GM12878 (cell line): ENCODE measurements around the gene C17orf107. TPM values are rescaled to one million over a fixed set of nuclear protein-coding genes. Genes with fewer than 3 reads are reported as not detected.
A peak's percentile ranks its signal among the peaks of the same experiment; 100 is the strongest.

Source experiments
- ATAC-seq: fragments of 200-7000 bp; cut with Tn5 transposase; 3 replicates; pipeline ENCODE4 v1.9.1; 2020; ENCODE audit warnings: mild to moderate bottlenecking, moderate library complexity
- BruUV-seq: library from RNA; stranded (reverse); fragments of 400-500 nt; replicated peaks from 2 replicates; lab custom pipeline; 2021; lab: Mats Ljungman, UMichigan
- CTCF ChIA-PET: fragments of 300-600 bp; sonication (Branson Sonifier 250); formaldehyde crosslinking; extraction: SDS; loops from one replicate; lab custom pipeline; 2021; ENCODE audit warnings: inconsistent platforms; lab: Yijun Ruan, JAX
- POLR2A ChIA-PET: fragments of 350-600 bp; formaldehyde crosslinking; extraction: SDS; loops from one replicate; lab custom pipeline; 2021; ENCODE audit warnings: inconsistent platforms; lab: Charles Lee
- RAD21 ChIA-PET: fragments of 300-600 bp; sonication (Branson Sonifier 250); formaldehyde crosslinking; loops from one replicate; lab custom pipeline; 2023; ENCODE audit warnings: antibody characterized with exemption; ENCODE audit not compliant: unreplicated experiment; lab: Charles Lee
- SMC1A ChIA-PET: fragments of 300-600 bp; sonication (Branson Sonifier 250); formaldehyde crosslinking; loops from one replicate; lab custom pipeline; 2023; ENCODE audit not compliant: unreplicated experiment, uncharacterized antibody; lab: Charles Lee
- DNase-seq: peaks from one replicate; pipeline ENCODE4 v3.0.0-alpha.2; 2011; ENCODE audit warnings: low read depth, low spot score
- FAIRE-seq: peaks from 3 replicates; lab custom pipeline; 2011; peaks lifted over from hg19 to GRCh38; lab: Jason Lieb, UNC
- H2AFZ ChIP-seq: 2 replicates; pipeline ENCODE4 v1.6.0; 2011; ENCODE audit warnings: low read depth, low read length, control low read depth; ENCODE audit not compliant: control insufficient read depth
- H3K27ac ChIP-seq: 2 replicates; pipeline ENCODE4 v1.5.1; 2011; ENCODE audit warnings: control low read depth; ENCODE audit not compliant: control insufficient read depth, insufficient read depth
- H3K27me3 ChIP-seq, 2 experiments: replicated peaks in 1 of 2; 2 replicates each; pipeline versions ENCODE4 v1.6.0 to v1.6.1; 2011; ENCODE audit warnings: low read length in 1 of 2; ENCODE audit not compliant: control insufficient read depth in 2 of 2, insufficient read depth in 2 of 2
- H3K36me3 ChIP-seq, 2 experiments: 2 replicates each; pipeline ENCODE4 v1.5.1; 2011; ENCODE audit warnings: low read length in 1 of 2; ENCODE audit not compliant: control insufficient read depth in 2 of 2, insufficient read depth in 2 of 2
- H3K4me1 ChIP-seq: 2 replicates; pipeline ENCODE4 v1.6.1; 2011; ENCODE audit warnings: mild to moderate bottlenecking, low read length, moderate library complexity, mixed read lengths; ENCODE audit not compliant: control insufficient read depth, insufficient read depth
- H3K4me2 ChIP-seq: 2 replicates; pipeline ENCODE4 v1.6.0; 2011; ENCODE audit warnings: control low read depth; ENCODE audit not compliant: control insufficient read depth, insufficient read depth
- H3K4me3 ChIP-seq: fragments of 200-600 bp; sonication (generic); 2 replicates; pipeline ENCODE4 v1.5.1; 2016
- H3K79me2 ChIP-seq: 2 replicates; pipeline ENCODE4 v1.6.0; 2011; ENCODE audit warnings: low read length; ENCODE audit not compliant: control insufficient read depth, insufficient read depth
- H3K9ac ChIP-seq: 2 replicates; pipeline ENCODE4 v1.8.0; 2011; ENCODE audit warnings: low read length, control low read depth, mixed read lengths; ENCODE audit not compliant: control insufficient read depth, insufficient read depth
- H3K9me3 ChIP-seq: replicated peaks from 3 replicates; pipeline ENCODE4 v1.5.1; 2011; ENCODE audit warnings: mild to moderate bottlenecking, low read length; ENCODE audit not compliant: control insufficient read depth, insufficient read depth
- H4K20me1 ChIP-seq: 2 replicates; pipeline ENCODE4 v1.6.0; 2011; ENCODE audit not compliant: control insufficient read depth, insufficient read depth
- ATF7 ChIP-seq: fragments of 450-650 bp; IDR thresholded peaks from 2 replicates; pipeline ENCODE4 v1.6.1; 2016; ENCODE audit warnings: low read depth, mild to moderate bottlenecking
- BCL11A ChIP-seq: IDR thresholded peaks from 2 replicates; pipeline ENCODE4 v1.6.1; 2011; ENCODE audit warnings: low read depth, low read length
- CHD4 ChIP-seq: fragments of 200-600 bp; sonication (generic); IDR thresholded peaks from 2 replicates; pipeline ENCODE4 v1.6.1; 2016; ENCODE audit warnings: mild to moderate bottlenecking
- EGR1 ChIP-seq, 2 experiments: IDR thresholded peaks; 1 replicate in 1 of 2; 2 replicates in 1 of 2; pipeline ENCODE4 v1.6.1; 2011 to 2012; ENCODE audit warnings: low read depth in 2 of 2, low read length in 2 of 2, borderline replicate concordance in 1 of 2, mild to moderate bottlenecking in 1 of 2, moderate library complexity in 1 of 2
- FOXK2 ChIP-seq: fragments of 450-650 bp; IDR thresholded peaks from 2 replicates; pipeline ENCODE4 v1.6.1; 2017; ENCODE audit warnings: mild to moderate bottlenecking, moderate library complexity
- FOXM1 ChIP-seq: IDR thresholded peaks from 2 replicates; pipeline ENCODE4 v1.6.1; 2012; ENCODE audit warnings: low read depth, mild to moderate bottlenecking, inconsistent platforms, low read length, moderate library complexity
- HDAC2 ChIP-seq: fragments of 200-600 bp; sonication (generic); IDR thresholded peaks from 2 replicates; pipeline ENCODE4 v1.6.1; 2017
- IKZF1 ChIP-seq: fragments of 450-650 bp; conservative IDR thresholded peaks from 2 replicates; pipeline ENCODE4 v1.6.1; 2017; ENCODE audit warnings: antibody characterized with exemption, mild to moderate bottlenecking
- IKZF2 ChIP-seq, 2 experiments: fragments of 450-650 bp; IDR thresholded peaks; 2 replicates each; pipeline ENCODE4 v1.6.1; 2017; ENCODE audit warnings: mild to moderate bottlenecking in 2 of 2, moderate library complexity in 2 of 2
- KDM1A ChIP-seq: fragments of 200-600 bp; sonication (generic); IDR thresholded peaks from 2 replicates; pipeline ENCODE4 v1.6.1; 2016; ENCODE audit warnings: borderline replicate concordance
- MEF2B ChIP-seq: fragments of 450-650 bp; IDR thresholded peaks from 2 replicates; pipeline ENCODE4 v1.6.1; 2018; ENCODE audit warnings: mild to moderate bottlenecking, moderate library complexity; ENCODE audit not compliant: partially characterized antibody, poor library complexity, severe bottlenecking
- POLR2AphosphoS5 ChIP-seq: IDR thresholded peaks from 2 replicates; pipeline ENCODE4 v1.6.1; 2011; ENCODE audit warnings: mild to moderate bottlenecking, low read length, inconsistent platforms
- RAD21 ChIP-seq: IDR thresholded peaks from 2 replicates; pipeline ENCODE4 v1.6.1; 2011; ENCODE audit warnings: mild to moderate bottlenecking, low read depth, low read length, moderate library complexity; ENCODE audit not compliant: insufficient read depth
- RFX5 ChIP-seq: IDR thresholded peaks from 2 replicates; pipeline ENCODE4 v1.6.1; 2011; ENCODE audit warnings: low read depth, low read length, improper control_type of control experiment
- SIN3A ChIP-seq: IDR thresholded peaks from 2 replicates; pipeline ENCODE4 v1.6.1; 2012; ENCODE audit warnings: low read depth, low read length, improper control_type of control experiment
- STAT3 ChIP-seq: IDR thresholded peaks from 2 replicates; pipeline ENCODE4 v1.6.1; 2011; ENCODE audit warnings: low read depth, low read length, improper control_type of control experiment
- WGBS: methylation state at CpG from one replicate; pipeline ENCODE4 v1.1.6; 2016; ENCODE audit warnings: low lambda C conversion rate; ENCODE audit not compliant: insufficient replicate concordance, insufficient coverage; ENCODE audit errors: missing lambda C conversion rate; 5-methylcytosine and 5-hydroxymethylcytosine counted together
- in situ Hi-C: fragments of 300-500 bp; cut with MboI; formaldehyde crosslinking; loops from 9 replicates; pipeline ENCODE4 v1.14.3; 2018; ENCODE audit warnings: mixed read lengths
- intact Hi-C: fragments of 100-400 bp; cut with micrococcal nuclease; formaldehyde crosslinking; loops from one replicate; pipeline ENCODE4 v1.14.2; 2022; ENCODE audit not compliant: unreplicated experiment
- polyA plus RNA-seq, 11 experiments: library from polyadenylated mRNA; depleted of rRNA in 4 of 11; unstranded in 6 of 11; stranded (reverse) in 5 of 11; fragments of >200 nt; fragmentation: Nextera tagmentation in 4 of 11; fragmentation: Illumina TruSeq in 1 of 11; extraction: Ambion mirVana in 4 of 11; extraction: Trizol in 1 of 11; gene quantifications; 1 replicate in 1 of 11; 2 replicates in 10 of 11; pipeline versions ENCODE4 v1.2.1 to v1.2.3, GENCODE V29; 2011 to 2016; ENCODE audit warnings: inconsistent platforms in 2 of 11, missing spikeins in 2 of 11, low read depth in 1 of 11
- total RNA-seq, 4 experiments: library from RNA; depleted of rRNA in 3 of 4; stranded (reverse); fragments of >200 nt in 3 of 4; fragmentation: Illumina TruSeq in 1 of 4; extraction: Trizol in 1 of 4; gene quantifications; 2 replicates each; pipeline versions ENCODE4 v1.2.1 to v1.2.3, GENCODE V29; 2013 to 2021
- TF ChIP-seq, protein P1 (sequence below): fragments of 450-650 bp; IDR thresholded peaks from 2 replicates; pipeline ENCODE4 v1.6.1; 2014; ENCODE audit warnings: mild to moderate bottlenecking
- TF ChIP-seq, protein P2 (sequence below): fragments of 150-350 bp; IDR thresholded peaks from 2 replicates; pipeline ENCODE4 v1.6.1; 2016; ENCODE audit warnings: low read depth, low read length
- TF ChIP-seq, protein P3 (sequence below): IDR thresholded peaks from 2 replicates; pipeline ENCODE4 v1.6.1; 2011; ENCODE audit warnings: borderline replicate concordance, low read depth, mild to moderate bottlenecking, moderate library complexity, mixed read lengths, low read length; ENCODE audit not compliant: insufficient read depth; ENCODE audit errors: extremely low read length

Gene C17orf107
- total and polyA plus RNA-seq, 10 of the 15 experiments (the other 5 are each of a cell fraction or from before 2014, with no cell fraction given) = 0.05 to 0.46 (median 0.11) TPM; not detected in 3

DNA sequence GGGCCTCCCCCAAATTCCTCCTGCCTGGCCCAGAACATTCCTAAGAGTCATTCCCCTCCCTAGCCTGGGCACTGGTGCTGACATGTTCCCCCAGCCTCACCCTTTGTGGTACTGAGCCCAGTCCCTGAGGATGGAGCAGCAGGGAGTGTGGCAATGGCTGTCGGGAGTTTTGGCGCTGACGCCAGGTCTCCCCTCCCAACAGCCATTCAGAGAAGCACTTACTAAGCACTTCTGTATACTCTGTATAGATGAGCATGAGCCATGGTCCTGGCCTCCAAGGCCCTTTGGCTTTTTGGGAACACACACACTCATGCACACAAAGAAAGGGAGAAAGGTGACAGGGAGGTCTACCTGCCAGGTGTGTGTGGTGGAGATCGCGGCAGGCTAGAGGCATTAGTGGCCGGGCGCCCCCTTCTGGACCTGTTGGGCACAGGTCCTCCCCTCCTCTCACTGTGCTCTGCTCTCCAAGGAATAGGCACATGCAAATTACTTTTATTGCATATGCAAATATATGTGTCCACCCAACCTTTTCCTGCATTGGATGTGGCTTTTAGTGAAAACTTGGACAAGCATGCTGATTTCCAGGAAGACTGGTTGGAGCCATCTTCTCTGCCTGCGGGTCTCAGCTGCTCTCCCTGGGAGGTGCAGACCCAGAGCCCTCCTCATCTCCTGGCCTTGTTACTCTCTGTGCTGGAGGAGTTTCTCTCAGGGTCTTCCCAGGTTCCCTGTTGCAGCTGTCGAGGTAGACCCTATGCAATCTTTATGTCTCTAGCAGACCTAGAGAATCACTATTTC, 17.4 kb upstream of the C17orf107 start:
- H4K20me1 ChIP-seq = no peaks in the 10 kb centered on the region; the same call in 1 of the 2 replicates
- H3K9me3 ChIP-seq = no peaks in the 10 kb centered on the region
- H3K79me2 ChIP-seq = no peaks in the 10 kb centered on the region
- intact Hi-C loops (loop anchor here (1.0 to 10.0 kb wide), 2 partner anchors 151 to 457 kb away; partner anchors contain the start of gene MED11), in situ Hi-C loops (loop anchor here (5.0 kb wide), 1 partner anchor 170 kb away; the partner anchor contains the start of gene ARRB2)
- SMC1A ChIA-PET = interaction anchor here (0.7 to 1.4 kb wide), 4 partner anchors 21 to 149 kb away, joined by 3 to 4 read pairs (median 3); partner anchors contain the start of gene CHRNE
- RAD21 ChIA-PET = interaction anchor here (1.4 to 1.7 kb wide), 2 partner anchors 92 to 172 kb away, joined by 5 to 7 read pairs; partner anchors contain the start of gene ARRB2
- H3K4me2 ChIP-seq = no peak overlapping the region
- DNase-seq (no peak), ATAC-seq (peak; percentile 96), FAIRE-seq (peak; percentile 31)
- 63% methylated on average over 9 of the region's 9 CpGs for WGBS
- CTCF ChIA-PET = interaction anchor here (0.6 to 2.1 kb wide), 10 partner anchors 58 to 315 kb away, joined by 3 to 12 read pairs (median 4); partner anchors contain the start of genes ARRB2, MED11 and PSMB6
- peaks cover 7 to 12% of the 10 kb centered on the region in 2 experiments; a peak in 3 of 4 replicates for H3K36me3 ChIP-seq
- H3K4me1 ChIP-seq = no peaks in the 10 kb centered on the region
- H3K27ac ChIP-seq = no peak overlapping the region
- H3K9ac ChIP-seq = no peak overlapping the region
- H3K27me3 ChIP-seq = no peaks in the 10 kb centered on the region
- no peak overlapping the region for H2AFZ ChIP-seq
- BruUV-seq = no TSS peak
- POLR2A ChIA-PET = interaction anchor here (0.5 kb wide), 1 partner anchor 688 kb away, joined by 5 read pairs; no protein-coding TSS in a partner anchor
- H3K4me3 ChIP-seq = no peak overlapping the region
- TF ChIP-seq STAT3 = no peak
- TF ChIP-seq, protein P1, sequence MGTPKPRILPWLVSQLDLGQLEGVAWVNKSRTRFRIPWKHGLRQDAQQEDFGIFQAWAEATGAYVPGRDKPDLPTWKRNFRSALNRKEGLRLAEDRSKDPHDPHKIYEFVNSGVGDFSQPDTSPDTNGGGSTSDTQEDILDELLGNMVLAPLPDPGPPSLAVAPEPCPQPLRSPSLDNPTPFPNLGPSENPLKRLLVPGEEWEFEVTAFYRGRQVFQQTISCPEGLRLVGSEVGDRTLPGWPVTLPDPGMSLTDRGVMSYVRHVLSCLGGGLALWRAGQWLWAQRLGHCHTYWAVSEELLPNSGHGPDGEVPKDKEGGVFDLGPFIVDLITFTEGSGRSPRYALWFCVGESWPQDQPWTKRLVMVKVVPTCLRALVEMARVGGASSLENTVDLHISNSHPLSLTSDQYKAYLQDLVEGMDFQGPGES = no peak
- TF ChIP-seq IKZF1 = 0 out of 2 replicates have a peak, but pooled peaks have one; percentile 26
- no peak for TF ChIP-seq FOXM1
- TF ChIP-seq IKZF2 (IDR thresholded peaks at IDR 0.05) = no peak
- no peak for TF ChIP-seq POLR2AphosphoS5
- TF ChIP-seq SIN3A = no peak
- TF ChIP-seq, protein P2, sequence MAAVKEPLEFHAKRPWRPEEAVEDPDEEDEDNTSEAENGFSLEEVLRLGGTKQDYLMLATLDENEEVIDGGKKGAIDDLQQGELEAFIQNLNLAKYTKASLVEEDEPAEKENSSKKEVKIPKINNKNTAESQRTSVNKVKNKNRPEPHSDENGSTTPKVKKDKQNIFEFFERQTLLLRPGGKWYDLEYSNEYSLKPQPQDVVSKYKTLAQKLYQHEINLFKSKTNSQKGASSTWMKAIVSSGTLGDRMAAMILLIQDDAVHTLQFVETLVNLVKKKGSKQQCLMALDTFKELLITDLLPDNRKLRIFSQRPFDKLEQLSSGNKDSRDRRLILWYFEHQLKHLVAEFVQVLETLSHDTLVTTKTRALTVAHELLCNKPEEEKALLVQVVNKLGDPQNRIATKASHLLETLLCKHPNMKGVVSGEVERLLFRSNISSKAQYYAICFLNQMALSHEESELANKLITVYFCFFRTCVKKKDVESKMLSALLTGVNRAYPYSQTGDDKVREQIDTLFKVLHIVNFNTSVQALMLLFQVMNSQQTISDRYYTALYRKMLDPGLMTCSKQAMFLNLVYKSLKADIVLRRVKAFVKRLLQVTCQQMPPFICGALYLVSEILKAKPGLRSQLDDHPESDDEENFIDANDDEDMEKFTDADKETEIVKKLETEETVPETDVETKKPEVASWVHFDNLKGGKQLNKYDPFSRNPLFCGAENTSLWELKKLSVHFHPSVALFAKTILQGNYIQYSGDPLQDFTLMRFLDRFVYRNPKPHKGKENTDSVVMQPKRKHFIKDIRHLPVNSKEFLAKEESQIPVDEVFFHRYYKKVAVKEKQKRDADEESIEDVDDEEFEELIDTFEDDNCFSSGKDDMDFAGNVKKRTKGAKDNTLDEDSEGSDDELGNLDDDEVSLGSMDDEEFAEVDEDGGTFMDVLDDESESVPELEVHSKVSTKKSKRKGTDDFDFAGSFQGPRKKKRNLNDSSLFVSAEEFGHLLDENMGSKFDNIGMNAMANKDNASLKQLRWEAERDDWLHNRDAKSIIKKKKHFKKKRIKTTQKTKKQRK = no peak
- TF ChIP-seq HDAC2 = no peak
- no peak for TF ChIP-seq FOXK2
- TF ChIP-seq KDM1A = no peak
- peak; percentile 57 for TF ChIP-seq MEF2B
- TF ChIP-seq CHD4 = no peak
- peak; percentile 65 for TF ChIP-seq RAD21
- TF ChIP-seq, protein P3, sequence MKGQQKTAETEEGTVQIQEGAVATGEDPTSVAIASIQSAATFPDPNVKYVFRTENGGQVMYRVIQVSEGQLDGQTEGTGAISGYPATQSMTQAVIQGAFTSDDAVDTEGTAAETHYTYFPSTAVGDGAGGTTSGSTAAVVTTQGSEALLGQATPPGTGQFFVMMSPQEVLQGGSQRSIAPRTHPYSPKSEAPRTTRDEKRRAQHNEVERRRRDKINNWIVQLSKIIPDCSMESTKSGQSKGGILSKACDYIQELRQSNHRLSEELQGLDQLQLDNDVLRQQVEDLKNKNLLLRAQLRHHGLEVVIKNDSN = no peak
- no peak for TF ChIP-seq ATF7
- TF ChIP-seq BCL11A = no peak
- TF ChIP-seq EGR1 (IDR thresholded peaks at IDR 0.05; ENCODE audit: borderline replicate concordance in 1 of 2, low read depth in 2 of 2, low read length in 2 of 2) = no peak
- no peak for TF ChIP-seq RFX5
